HepG2 (cell line): ENCODE results near the gene ESF1. TPM values are rescaled to one million over a fixed set of nuclear protein-coding genes. Genes with fewer than 3 reads are reported as not detected.
A peak's percentile ranks its signal among the peaks of the same experiment; 100 is the strongest.

Experiments used
- ATAC-seq: fragments of 200-7000 bp; cut with Tn5 transposase; 3 replicates; pipeline ENCODE4 v1.9.1; 2020; ENCODE audit warnings: mild to moderate bottlenecking, moderate library complexity
- BruUV-seq: library from RNA; stranded (reverse); fragments of 400-500 nt; replicated peaks from 2 replicates; lab custom pipeline; 2021; lab: Mats Ljungman, UMichigan
- CTCF ChIA-PET: fragments of 300-600 bp; formaldehyde crosslinking; extraction: SDS; loops from one replicate; lab custom pipeline; 2021; ENCODE audit warnings: low total read pairs, inconsistent platforms, low intra/inter-chr PET ratio; lab: Yijun Ruan, JAX
- POLR2A ChIA-PET: fragments of 350-600 bp; sonication (Branson Sonifier 250); formaldehyde crosslinking; loops from one replicate; lab custom pipeline; 2020; ENCODE audit warnings: antibody characterized with exemption, inconsistent platforms; lab: Yijun Ruan, JAX
- DNase-seq: peaks from one replicate; pipeline ENCODE4 v3.0.0-alpha.2; 2015; ENCODE audit warnings: low spot score
- FAIRE-seq: peaks from 3 replicates; lab custom pipeline; 2011; peaks lifted over from hg19 to GRCh38; lab: Jason Lieb, UNC
- H2AFZ ChIP-seq: one replicate; pipeline ENCODE4 v1.6.1; 2011; ENCODE audit warnings: low read length, inconsistent platforms
- H3K27ac ChIP-seq: fragments of 300-600 bp; 3 replicates; pipeline ENCODE4 v1.8.0; 2011; ENCODE audit warnings: mixed run types, mild to moderate bottlenecking, mixed read lengths, low read length, inconsistent platforms; ENCODE audit not compliant: insufficient read depth; ENCODE audit errors: extremely low read length
- H3K27me3 ChIP-seq, 2 experiments: fragments of 200-600 bp in 1 of 2; 2 replicates in 1 of 2; 3 replicates in 1 of 2; pipeline versions ENCODE4 v1.6.0 to v1.8.0; 2011; ENCODE audit warnings: low read length in 2 of 2, mild to moderate bottlenecking in 2 of 2, moderate library complexity in 2 of 2, inconsistent platforms in 1 of 2; ENCODE audit not compliant: insufficient read depth in 2 of 2, control insufficient read depth in 1 of 2
- H3K36me3 ChIP-seq, 2 experiments: fragments of 200-600 bp in 1 of 2; replicated peaks in 1 of 2; 2 replicates in 1 of 2; 3 replicates in 1 of 2; pipeline versions ENCODE4 v1.5.1 to v1.8.0; 2011; ENCODE audit warnings: low read length in 2 of 2, inconsistent platforms in 1 of 2; ENCODE audit not compliant: insufficient read depth in 2 of 2, control insufficient read depth in 1 of 2
- H3K4me1 ChIP-seq: 2 replicates; pipeline ENCODE4 v1.5.1; 2012; ENCODE audit warnings: low read length, inconsistent platforms; ENCODE audit not compliant: insufficient read depth
- H3K4me2 ChIP-seq: 2 replicates; pipeline ENCODE4 v1.6.0; 2011; ENCODE audit warnings: low read depth, low read length, inconsistent platforms
- H3K4me3 ChIP-seq, 3 experiments: fragments of 200-600 bp in 1 of 3; sonication (generic), shearing (Covaris generic) in 1 of 3; replicated peaks in 1 of 3; 2 replicates each; pipeline ENCODE4 v1.5.1; 2011 to 2016; ENCODE audit warnings: low read length in 3 of 3, inconsistent platforms in 2 of 3, low read depth in 2 of 3, mild to moderate bottlenecking in 2 of 3, control low read depth in 1 of 3, mixed read lengths in 1 of 3; ENCODE audit not compliant: insufficient read depth in 1 of 3
- H3K79me2 ChIP-seq: one replicate; pipeline ENCODE4 v1.6.1; 2011; ENCODE audit warnings: low read length, inconsistent platforms; ENCODE audit not compliant: insufficient read depth
- H3K9ac ChIP-seq: 2 replicates; pipeline ENCODE4 v1.6.0; 2011; ENCODE audit warnings: mild to moderate bottlenecking, low read depth, low read length, inconsistent platforms; ENCODE audit not compliant: insufficient read depth
- H3K9me3 ChIP-seq: 2 replicates; pipeline ENCODE4 v1.5.1; 2012; ENCODE audit warnings: mild to moderate bottlenecking, low read length
- H4K20me1 ChIP-seq: 2 replicates; pipeline ENCODE4 v1.6.0; 2011; ENCODE audit warnings: inconsistent platforms, mild to moderate bottlenecking, low read length, moderate library complexity; ENCODE audit not compliant: insufficient read depth
- CEBPB ChIP-seq: IDR thresholded peaks from 2 replicates; pipeline ENCODE4 v1.6.1; 2011; ENCODE audit warnings: low read depth, low read length, improper control_type of control experiment, borderline replicate concordance
- EEA1 ChIP-seq: sonication (generic); formaldehyde crosslinking; IDR thresholded peaks from 2 replicates; pipeline ENCODE4 v1.5.1; 2020; ENCODE audit warnings: mild to moderate bottlenecking, missing genetic modification reagents, borderline replicate concordance
- ETV5 ChIP-seq: IDR thresholded peaks from 2 replicates; pipeline ENCODE4 v1.6.1; 2018; ENCODE audit warnings: missing biosample characterization, missing genetic modification reagents, inconsistent platforms, borderline replicate concordance
- GABPA ChIP-seq, 2 experiments: IDR thresholded peaks; 2 replicates each; pipeline ENCODE4 v1.6.1; 2011 to 2016; ENCODE audit warnings: low read depth in 2 of 2, low read length in 1 of 2, missing biosample characterization in 1 of 2, missing genetic modification characterization in 1 of 2
- GLI4 ChIP-seq: sonication (generic); formaldehyde crosslinking; IDR thresholded peaks from 2 replicates; pipeline ENCODE4 v1.5.1; 2020; ENCODE audit warnings: missing genetic modification reagents, mild to moderate bottlenecking, moderate library complexity, borderline replicate concordance
- HIC2 ChIP-seq: sonication (generic); formaldehyde crosslinking; IDR thresholded peaks from 2 replicates; pipeline ENCODE4 v1.9.0; 2022; ENCODE audit warnings: low read depth, missing genetic modification reagents
- REST ChIP-seq, 2 experiments: IDR thresholded peaks; 2 replicates each; pipeline ENCODE4 v1.6.1; 2011 to 2012; ENCODE audit warnings: low read length in 2 of 2, borderline replicate concordance in 1 of 2, low read depth in 1 of 2, mild to moderate bottlenecking in 1 of 2, moderate library complexity in 1 of 2
- SMARCC2 ChIP-seq: fragments of 450-650 bp; IDR thresholded peaks from 2 replicates; pipeline ENCODE4 v1.6.1; 2017; ENCODE audit warnings: antibody characterized with exemption, mild to moderate bottlenecking
- SPEN ChIP-seq: sonication (generic); formaldehyde crosslinking; IDR thresholded peaks from 2 replicates; pipeline ENCODE4 v1.5.1; 2020; ENCODE audit warnings: low read depth, mild to moderate bottlenecking, missing genetic modification reagents
- TEAD3 ChIP-seq: optimal IDR thresholded peaks from 2 replicates; pipeline ENCODE3; 2016; ENCODE audit warnings: borderline replicate concordance
- ZNF24 ChIP-seq: fragments of 450-650 bp; IDR thresholded peaks from 2 replicates; pipeline ENCODE4 v1.6.1; 2017; ENCODE audit warnings: antibody characterized with exemption, mild to moderate bottlenecking
- ZNF460 ChIP-seq: sonication (generic); formaldehyde crosslinking; IDR thresholded peaks from 2 replicates; pipeline ENCODE4 v1.5.1; 2020; ENCODE audit warnings: missing genetic modification reagents, mild to moderate bottlenecking, borderline replicate concordance
- ZNF652 ChIP-seq: IDR thresholded peaks from 2 replicates; pipeline ENCODE4 v1.6.1; 2016; ENCODE audit warnings: low read depth, borderline replicate concordance
- WGBS: methylation state at CpG from one replicate; pipeline ENCODE4 v1.1.6; 2017; ENCODE audit warnings: low lambda C conversion rate; 5-methylcytosine and 5-hydroxymethylcytosine counted together
- in situ Hi-C: cut with HindIII; loops from 2 replicates; pipeline ENCODE4 v1.10.0; 2017; ENCODE audit warnings: low pct_unique_long_range_greater_than_20kb; ENCODE audit not compliant: extremely low pct_ligation_motif_present
- intact Hi-C: fragments of 100-400 bp; cut with micrococcal nuclease; formaldehyde crosslinking; loops from one replicate; pipeline ENCODE4 v1.10.0; 2022; ENCODE audit not compliant: unreplicated experiment
- polyA plus RNA-seq, 8 experiments: library from polyadenylated mRNA; depleted of rRNA in 3 of 8; stranded (reverse) in 7 of 8; unstranded in 1 of 8; fragments of >200 nt; fragmentation: Illumina TruSeq in 4 of 8; extraction: Trizol in 4 of 8; gene quantifications; 2 replicates each; pipeline versions ENCODE4 v1.2.1 to v1.2.3, GENCODE V29; 2011 to 2016; ENCODE audit warnings: low read depth in 4 of 8, missing spikeins in 1 of 8, mixed read lengths in 1 of 8; ENCODE audit not compliant: insufficient read depth in 1 of 8
- total RNA-seq, 5 experiments: library from RNA; depleted of rRNA; stranded (reverse); fragments of >200 nt; fragmentation: Illumina TruSeq; extraction: Trizol; gene quantifications; 2 replicates each; pipeline ENCODE4 v1.2.3, GENCODE V29; 2016; ENCODE audit warnings: low read depth in 1 of 5
- TF ChIP-seq, protein P1 (sequence below): sonication (generic); formaldehyde crosslinking; IDR thresholded peaks from 2 replicates; pipeline ENCODE4 v1.8.0; 2023; ENCODE audit warnings: mild to moderate bottlenecking, missing genetic modification reagents
- TF ChIP-seq, protein P2 (sequence below): IDR thresholded peaks from 2 replicates; pipeline ENCODE4 v1.6.1; 2018; ENCODE audit warnings: missing genetic modification reagents, mild to moderate bottlenecking, missing compliant biosample characterization

The ESF1 gene
- total and polyA plus RNA-seq, 2 of the 13 experiments (the other 11 are each of a cell fraction or from before 2014, with no cell fraction given), result 7.3 to 66.9 TPM

- TF ChIP-seq GABPA (IDR thresholded peaks at IDR 0.05; ENCODE audit: low read depth, low read length) (no peak), GABPA (CRISPR knock-in tag; IDR thresholded peaks at IDR 0.05; ENCODE audit: low read depth) (no peak), CEBPB (no peak), EEA1 (CRISPR knock-in tag) (no peak), SPEN (CRISPR knock-in tag) (no peak), ETV5 (CRISPR knock-in tag) (no peak)
- TF ChIP-seq, protein P1, sequence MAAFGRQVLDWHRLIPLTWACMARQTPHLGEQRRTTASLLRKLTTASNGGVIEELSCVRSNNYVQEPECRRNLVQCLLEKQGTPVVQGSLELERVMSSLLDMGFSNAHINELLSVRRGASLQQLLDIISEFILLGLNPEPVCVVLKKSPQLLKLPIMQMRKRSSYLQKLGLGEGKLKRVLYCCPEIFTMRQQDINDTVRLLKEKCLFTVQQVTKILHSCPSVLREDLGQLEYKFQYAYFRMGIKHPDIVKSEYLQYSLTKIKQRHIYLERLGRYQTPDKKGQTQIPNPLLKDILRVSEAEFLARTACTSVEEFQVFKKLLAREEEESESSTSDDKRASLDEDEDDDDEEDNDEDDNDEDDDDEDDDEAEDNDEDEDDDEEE, result no peak
Observed at GRCh38 chr20:13816757-13817156, 32.0 kb upstream of the ESF1 start (continued).

- DNase-seq (peak; percentile 20), FAIRE-seq (no peak), ATAC-seq (peak; percentile 70)
- H3K27ac ChIP-seq, result no peak overlapping the region
- H3K4me1 ChIP-seq, result peaks cover 15% of the 10 kb centered on the region
- H3K36me3 ChIP-seq, result peaks cover 38 to 87% of the 10 kb centered on the region in 2 experiments
- BruUV-seq, result no TSS peak
- no peaks in the 10 kb centered on the region for H4K20me1 ChIP-seq
- ChIA-PET CTCF (no interaction called here), POLR2A (no interaction called here)
- intact Hi-C loops, result no loop called here
- H3K4me2 ChIP-seq, result no peak overlapping the region
- no peaks in the 10 kb centered on the region for H3K27me3 ChIP-seq
- no peaks in the 10 kb centered on the region for H3K79me2 ChIP-seq
- WGBS, result 82% methylated on average over 4 of the region's 4 CpGs
- no peaks in the 10 kb centered on the region for H3K9me3 ChIP-seq
- no peak overlapping the region for H2AFZ ChIP-seq
- no peak overlapping the region for H3K4me3 ChIP-seq
- H3K9ac ChIP-seq, result no peak overlapping the region
- in situ Hi-C loops, result no loop called here
- no peak for TF ChIP-seq GLI4
- TF ChIP-seq ZNF24, result no peak
- TF ChIP-seq HIC2 (CRISPR knock-in tag), result no peak
- TF ChIP-seq REST (IDR thresholded peaks at IDR 0.05; ENCODE audit: borderline replicate concordance in 1 of 2, low read depth in 1 of 2, low read length in 2 of 2), result no peak
- no peak for TF ChIP-seq ZNF460 (CRISPR knock-in tag)
- peak; percentile 87 for TF ChIP-seq ZNF652
- TF ChIP-seq SMARCC2, result no peak
- TF ChIP-seq, protein P2, sequence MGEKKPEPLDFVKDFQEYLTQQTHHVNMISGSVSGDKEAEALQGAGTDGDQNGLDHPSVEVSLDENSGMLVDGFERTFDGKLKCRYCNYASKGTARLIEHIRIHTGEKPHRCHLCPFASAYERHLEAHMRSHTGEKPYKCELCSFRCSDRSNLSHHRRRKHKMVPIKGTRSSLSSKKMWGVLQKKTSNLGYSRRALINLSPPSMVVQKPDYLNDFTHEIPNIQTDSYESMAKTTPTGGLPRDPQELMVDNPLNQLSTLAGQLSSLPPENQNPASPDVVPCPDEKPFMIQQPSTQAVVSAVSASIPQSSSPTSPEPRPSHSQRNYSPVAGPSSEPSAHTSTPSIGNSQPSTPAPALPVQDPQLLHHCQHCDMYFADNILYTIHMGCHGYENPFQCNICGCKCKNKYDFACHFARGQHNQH (CRISPR knock-in tag), result no peak
- TF ChIP-seq TEAD3 (CRISPR knock-in tag), result peak; percentile 23
Observed at GRCh38 chr20:13814672-13815071, 30.0 kb upstream of the ESF1 start.
